CD4-positive, CD25-positive, alpha-beta regulatory T cell (primary cell): Measurements from ENCODE around the gene C15orf62. TPM values are rescaled to one million over a fixed set of nuclear protein-coding genes. Genes with fewer than 3 reads are reported as not detected.
A peak's percentile ranks its signal among the peaks of the same experiment; 100 is the strongest.

Experiments
- ATAC-seq, 2 donors: fragments of 150-1000 bp; cut with Tn5 transposase; one replicate each; pipeline ENCODE4 v1.10.0; 2021; ENCODE audit warnings: low read depth in 2 of 2, moderate number of reproducible peaks in 2 of 2, moderate library complexity in 1 of 2
- DNase-seq, 3 donors: peaks; one replicate each; pipeline versions ENCODE4 v3.0.0 to v3.0.0-alpha.2; 2012 to 2022; ENCODE audit warnings: mixed read lengths in 1 of 3
- H3K27ac ChIP-seq: one replicate; pipeline ENCODE4 v1.7.0; 2013; ENCODE audit warnings: mild to moderate bottlenecking, low read length; ENCODE audit not compliant: insufficient read depth, poor library complexity, severe bottlenecking
- H3K27me3 ChIP-seq: one replicate; pipeline ENCODE4 v1.7.0; 2013; ENCODE audit warnings: low read length; ENCODE audit not compliant: control insufficient read depth, insufficient read depth
- H3K36me3 ChIP-seq: one replicate; pipeline ENCODE4 v1.7.0; 2013; ENCODE audit warnings: mild to moderate bottlenecking, low read length, moderate library complexity; ENCODE audit not compliant: control insufficient read depth, insufficient read depth
- H3K4me1 ChIP-seq: 2 replicates; pipeline ENCODE4 v1.7.0; 2013; ENCODE audit warnings: mild to moderate bottlenecking, low read length; ENCODE audit not compliant: insufficient read depth, control insufficient read depth, poor library complexity, severe bottlenecking
- H3K4me3 ChIP-seq: one replicate; pipeline ENCODE4 v1.7.0; 2013; ENCODE audit warnings: low read depth, mild to moderate bottlenecking, low read length, moderate library complexity
- H3K9me3 ChIP-seq, 2 experiments: 1 replicate in 1 of 2; 2 replicates in 1 of 2; pipeline ENCODE4 v1.7.0; 2013; ENCODE audit warnings: low read length in 2 of 2, mild to moderate bottlenecking in 1 of 2, moderate library complexity in 1 of 2; ENCODE audit not compliant: control insufficient read depth in 2 of 2
- H3K27ac Mint-ChIP-seq, 3 donors: one replicate each; pipeline ENCODE4 v1.8.0; 2020 to 2022; ENCODE audit warnings: mild to moderate bottlenecking in 3 of 3, mixed read lengths in 3 of 3, moderate library complexity in 2 of 3
- H3K27me3 Mint-ChIP-seq: one replicate; pipeline ENCODE4 v1.8.0; 2022; ENCODE audit warnings: mild to moderate bottlenecking, mixed read lengths
- H3K36me3 Mint-ChIP-seq: one replicate; pipeline ENCODE4 v1.8.0; 2020; ENCODE audit warnings: mixed read lengths
- H3K4me1 Mint-ChIP-seq, 4 donors: one replicate each; pipeline ENCODE4 v1.8.0; 2020 to 2022; ENCODE audit warnings: mixed read lengths in 4 of 4, mild to moderate bottlenecking in 1 of 4
- H3K4me3 Mint-ChIP-seq, 4 donors: one replicate each; pipeline ENCODE4 v1.8.0; 2020 to 2022; ENCODE audit warnings: mild to moderate bottlenecking in 4 of 4, mixed read lengths in 4 of 4, moderate library complexity in 3 of 4
- H3K9me3 Mint-ChIP-seq, 7 donors: one replicate each; pipeline ENCODE4 v1.8.0; 2020 to 2022; ENCODE audit warnings: mixed read lengths in 7 of 7, mild to moderate bottlenecking in 3 of 7, moderate library complexity in 2 of 7
- polyA plus RNA-seq, 4 donors: library from polyadenylated mRNA; unstranded; fragments of 300-500 nt; fragmentation: Illumina TruSeq; gene quantifications; one replicate each; pipeline ENCODE4 v1.2.3, GENCODE V29; 2021
- total RNA-seq: library from RNA; stranded (reverse); gene quantifications from one replicate; pipeline ENCODE4 v1.2.3, GENCODE V29; 2022

C15orf62 gene
- total RNA-seq (1.9 TPM), polyA plus RNA-seq (under 1 TPM in 3 of 4 donors, not detected in 1; 0.17 to 0.30 (median 0.30) TPM)

- Histone ChIP-seq H3K4me1 (peaks cover 36% of the 10 kb centered on the region), H3K9me3 (no peaks in the 10 kb centered on the region), H3K36me3 (peaks cover 17% of the 10 kb centered on the region), H3K27ac (peak within 1 kb of the TSS; percentile 60), H3K4me3 (no peak within 1 kb of the TSS), H3K27me3 (no peaks in the 10 kb centered on the region)
- Mint-ChIP-seq H3K27me3 (no peaks in the 10 kb centered on the region), H3K9me3 (no peaks in the 10 kb centered on the region), H3K4me3 (peak within 1 kb of the TSS; percentile 69 to 89 (median 84)), H3K4me1 (peaks cover 7 to 47% (median 19%) of the 10 kb centered on the region in 4 donors), H3K27ac (peak within 1 kb of the TSS; percentile 92 to 94 (median 92)), H3K36me3 (peaks cover 3% of the 10 kb centered on the region)
- DNase-seq (peak; percentile 34 to 71 (median 45)), ATAC-seq (peak; percentile 64 to 75)
Measured at GRCh38 chr15:40769274-40770146, at the start of gene C15orf62. C15orf62 (plus strand) TSS chr15:40769980; CDS start chr15:40770496, 516 bp downstream.

- no peak for DNase-seq
Measured at GRCh38 chr15:40721701-40722100, 48.1 kb upstream of the C15orf62 start.

GRCh38 chr15:40722354-40722753 is 47.4 kb upstream of the C15orf62 start:
- ATAC-seq, result no peak
- Mint-ChIP-seq H3K4me3 (no peak overlapping the region), H3K27ac (no peak overlapping the region), H3K4me1 (peaks cover 0 to 8% (median 0%) of the 10 kb centered on the region in 4 donors), H3K36me3 (no peaks in the 10 kb centered on the region), H3K27me3 (no peaks in the 10 kb centered on the region), H3K9me3 (no peaks in the 10 kb centered on the region)
- Histone ChIP-seq H3K27ac (no peak overlapping the region), H3K27me3 (no peaks in the 10 kb centered on the region), H3K36me3 (no peaks in the 10 kb centered on the region), H3K9me3 (no peaks in the 10 kb centered on the region), H3K4me1 (no peaks in the 10 kb centered on the region), H3K4me3 (no peak overlapping the region)
- no peak for DNase-seq

More at GRCh38 chr15:40721701-40722100, 48.1 kb upstream of the C15orf62 start:
- H3K27me3 Mint-ChIP-seq, result no peaks in the 10 kb centered on the region
- H3K9me3 ChIP-seq, result no peaks in the 10 kb centered on the region
- no peak overlapping the region for H3K4me3 Mint-ChIP-seq
- no peaks in the 10 kb centered on the region for H3K27me3 ChIP-seq
- peaks cover 0 to 8% (median 0%) of the 10 kb centered on the region in 4 donors for H3K4me1 Mint-ChIP-seq
- H3K36me3 ChIP-seq, result no peaks in the 10 kb centered on the region
- no peak overlapping the region for H3K4me3 ChIP-seq
- H3K36me3 Mint-ChIP-seq, result no peaks in the 10 kb centered on the region
- H3K9me3 Mint-ChIP-seq, result no peaks in the 10 kb centered on the region
- no peak overlapping the region for H3K27ac ChIP-seq
- no peaks in the 10 kb centered on the region for H3K4me1 ChIP-seq
- H3K27ac Mint-ChIP-seq, result no peak overlapping the region
- ATAC-seq, result no peak

- no peaks in the 10 kb centered on the region for H3K36me3 Mint-ChIP-seq
- Histone ChIP-seq H3K27me3 (no peaks in the 10 kb centered on the region), H3K4me3 (no peak overlapping the region), H3K9me3 (no peaks in the 10 kb centered on the region), H3K4me1 (no peaks in the 10 kb centered on the region), H3K27ac (no peak overlapping the region), H3K36me3 (no peaks in the 10 kb centered on the region)
- DNase-seq (no peak), ATAC-seq (no peak)
- no peaks in the 10 kb centered on the region for H3K9me3 Mint-ChIP-seq
- peaks cover 0 to 8% (median 0%) of the 10 kb centered on the region in 4 donors for H3K4me1 Mint-ChIP-seq
- no peaks in the 10 kb centered on the region for H3K27me3 Mint-ChIP-seq
- no peak overlapping the region for H3K27ac Mint-ChIP-seq
- H3K4me3 Mint-ChIP-seq, result no peak overlapping the region
Measured at GRCh38 chr15:40722934-40723333, 46.8 kb upstream of the C15orf62 start.

GRCh38 chr15:40723919-40724318 is 45.9 kb upstream of the C15orf62 start:
- H3K27me3 Mint-ChIP-seq, result no peaks in the 10 kb centered on the region
- H3K36me3 ChIP-seq, result no peaks in the 10 kb centered on the region
- H3K9me3 ChIP-seq, result no peaks in the 10 kb centered on the region
- no peak for DNase-seq
- H3K27ac ChIP-seq, result no peak overlapping the region
- H3K27ac Mint-ChIP-seq, result no peak overlapping the region
- no peak for ATAC-seq
- H3K4me3 ChIP-seq, result no peak overlapping the region
- H3K36me3 Mint-ChIP-seq, result no peaks in the 10 kb centered on the region
- H3K4me3 Mint-ChIP-seq, result no peak overlapping the region
- no peaks in the 10 kb centered on the region for H3K27me3 ChIP-seq
- H3K4me1 ChIP-seq, result no peaks in the 10 kb centered on the region
- peaks cover 0 to 8% (median 0%) of the 10 kb centered on the region in 4 donors for H3K4me1 Mint-ChIP-seq
- H3K9me3 Mint-ChIP-seq, result no peaks in the 10 kb centered on the region

- H3K27ac Mint-ChIP-seq, result peak overlapping the region in 1 of 3 donors; percentile 42
- H3K36me3 Mint-ChIP-seq, result peaks cover 11% of the 10 kb centered on the region
- H3K4me3 Mint-ChIP-seq, result no peak overlapping the region
- H3K4me1 Mint-ChIP-seq, result no peaks in the 10 kb centered on the region
- H3K27ac ChIP-seq, result no peak overlapping the region
- no peaks in the 10 kb centered on the region for H3K9me3 ChIP-seq
- no peaks in the 10 kb centered on the region for H3K27me3 Mint-ChIP-seq
- H3K4me1 ChIP-seq, result no peaks in the 10 kb centered on the region
- H3K27me3 ChIP-seq, result no peaks in the 10 kb centered on the region
- peaks cover 20% of the 10 kb centered on the region for H3K36me3 ChIP-seq
- ATAC-seq (no peak), DNase-seq (no peak)
- H3K9me3 Mint-ChIP-seq, result peaks cover 0 to 2% (median 0%) of the 10 kb centered on the region in 7 donors
- no peak overlapping the region for H3K4me3 ChIP-seq
Measured at GRCh38 chr15:40731034-40731433, 38.7 kb upstream of the C15orf62 start.

GRCh38 chr15:40736575-40736974 is 33.2 kb upstream of the C15orf62 start:
- no peaks in the 10 kb centered on the region for H3K4me1 Mint-ChIP-seq
- H3K4me3 Mint-ChIP-seq, result no peak overlapping the region
- Histone ChIP-seq H3K4me1 (no peaks in the 10 kb centered on the region), H3K9me3 (no peaks in the 10 kb centered on the region), H3K27ac (no peak overlapping the region), H3K4me3 (no peak overlapping the region), H3K27me3 (no peaks in the 10 kb centered on the region), H3K36me3 (peaks cover 49% of the 10 kb centered on the region)
- H3K36me3 Mint-ChIP-seq, result peaks cover 19% of the 10 kb centered on the region
- no peaks in the 10 kb centered on the region for H3K27me3 Mint-ChIP-seq
- no peak overlapping the region for H3K27ac Mint-ChIP-seq
- ATAC-seq (no peak), DNase-seq (no peak)
- H3K9me3 Mint-ChIP-seq, result no peaks in the 10 kb centered on the region

- no peaks in the 10 kb centered on the region for H3K27me3 Mint-ChIP-seq
Measured at GRCh38 chr15:40737048-40737447, 32.7 kb upstream of the C15orf62 start.

More at GRCh38 chr15:40737048-40737447, 32.7 kb upstream of the C15orf62 start:
- Histone ChIP-seq H3K36me3 (peaks cover 49% of the 10 kb centered on the region), H3K27ac (no peak overlapping the region), H3K27me3 (no peaks in the 10 kb centered on the region), H3K4me1 (no peaks in the 10 kb centered on the region), H3K4me3 (no peak overlapping the region), H3K9me3 (no peaks in the 10 kb centered on the region)
- Mint-ChIP-seq H3K9me3 (no peaks in the 10 kb centered on the region), H3K4me1 (no peaks in the 10 kb centered on the region), H3K36me3 (peaks cover 19% of the 10 kb centered on the region), H3K27ac (no peak overlapping the region), H3K4me3 (no peak overlapping the region)
- DNase-seq, result no peak
- no peak for ATAC-seq
